T-cell (primary cell): Measurements from ENCODE around the gene UBE2U. TPM values are rescaled to one million over a fixed set of nuclear protein-coding genes. Genes with fewer than 3 reads are reported as not detected.

Experiments
- ATAC-seq, 4 experiments: fragments of 200-7000 bp in 3 of 4; fragments of 150-1000 bp in 1 of 4; cut with Tn5 transposase; replicated peaks in 1 of 4; 1 replicate in 3 of 4; 2 replicates in 1 of 4; pipeline ENCODE4 v1.10.0; 2021; ENCODE audit warnings: moderate library complexity in 3 of 4, mild to moderate bottlenecking in 2 of 4, moderate number of reproducible peaks in 1 of 4
- CTCF ChIA-PET, 2 donors: fragments of 300-600 bp; sonication (Branson Sonifier 250); formaldehyde crosslinking; loops; one replicate each; lab custom pipeline; 2022; ENCODE audit warnings: antibody characterized with exemption in 2 of 2; lab: Charles Lee
- POLR2A ChIA-PET, 2 donors: fragments of 300-600 bp; sonication (Branson Sonifier 250); formaldehyde crosslinking; loops; one replicate each; lab custom pipeline; 2022; ENCODE audit warnings: antibody characterized with exemption in 2 of 2; lab: Charles Lee
- DNase-seq, 35 experiments: peaks; one replicate each; pipeline versions ENCODE4 v3.0.0 to v3.0.0-alpha.2; 2013 to 2023
- H3K27ac ChIP-seq: one replicate; pipeline ENCODE4 v1.5.1; 2013; ENCODE audit warnings: low read length
- H3K27me3 ChIP-seq, 2 experiments: replicated peaks in 1 of 2; 1 replicate in 1 of 2; 2 replicates in 1 of 2; pipeline versions ENCODE4 v1.6.1 to v1.7.0; 2013; ENCODE audit warnings: low read length in 1 of 2, mixed read lengths in 1 of 2; ENCODE audit not compliant: control insufficient read depth in 2 of 2, insufficient read depth in 2 of 2; ENCODE audit errors: extremely low read depth in 1 of 2
- H3K36me3 ChIP-seq, 2 donors: 1 replicate in 1 of 2; 2 replicates in 1 of 2; pipeline versions ENCODE4 v1.6.1 to v1.7.0; 2013; ENCODE audit warnings: low read length in 1 of 2; ENCODE audit not compliant: control insufficient read depth in 2 of 2, insufficient read depth in 1 of 2; ENCODE audit errors: extremely low read depth in 1 of 2
- H3K4me1 ChIP-seq, 2 experiments: 1 replicate in 1 of 2; 2 replicates in 1 of 2; pipeline versions ENCODE4 v1.6.1 to v1.7.0; 2013; ENCODE audit warnings: low read length in 2 of 2, mixed read lengths in 1 of 2; ENCODE audit not compliant: insufficient read depth in 2 of 2, control insufficient read depth in 1 of 2; ENCODE audit errors: extremely low read depth in 1 of 2
- H3K4me3 ChIP-seq, 2 donors: 1 replicate in 1 of 2; 2 replicates in 1 of 2; pipeline versions ENCODE4 v1.5.1 to v1.7.0; 2013; ENCODE audit warnings: mild to moderate bottlenecking in 2 of 2, low read length in 1 of 2, moderate library complexity in 1 of 2; ENCODE audit not compliant: control insufficient read depth in 1 of 2; ENCODE audit errors: extremely low read depth in 1 of 2
- H3K9me3 ChIP-seq: 2 replicates; pipeline ENCODE4 v1.7.0; 2013
- H3K27ac Mint-ChIP-seq, 2 donors: one replicate each; pipeline ENCODE4 v1.8.0; 2020 to 2021; ENCODE audit warnings: mild to moderate bottlenecking in 2 of 2, mixed read lengths in 2 of 2
- H3K27me3 Mint-ChIP-seq, 2 donors: one replicate each; pipeline ENCODE4 v1.8.0; 2021 to 2022; ENCODE audit warnings: mixed read lengths in 2 of 2
- H3K36me3 Mint-ChIP-seq: one replicate; pipeline ENCODE4 v1.8.0; 2021; ENCODE audit warnings: mixed read lengths
- H3K4me1 Mint-ChIP-seq, 3 donors: one replicate each; pipeline ENCODE4 v1.8.0; 2020 to 2022; ENCODE audit warnings: mixed read lengths in 3 of 3, mild to moderate bottlenecking in 1 of 3
- H3K4me3 Mint-ChIP-seq, 3 donors: one replicate each; pipeline ENCODE4 v1.8.0; 2020 to 2022; ENCODE audit warnings: mild to moderate bottlenecking in 3 of 3, mixed read lengths in 3 of 3, moderate library complexity in 3 of 3
- H3K9me3 Mint-ChIP-seq, 3 donors: one replicate each; pipeline ENCODE4 v1.8.0; 2020 to 2022; ENCODE audit warnings: mixed read lengths in 3 of 3
- WGBS: methylation state at CpG from one replicate; pipeline ENCODE4 v1.1.5; 2013; ENCODE audit warnings: missing lambda C conversion rate; ENCODE audit not compliant: insufficient coverage; 5-methylcytosine and 5-hydroxymethylcytosine counted together
- total RNA-seq, 35 experiments: library from RNA in 6 of 35; stranded (reverse) in 6 of 35; fragments of 120-200 nt in 1 of 35; gene quantifications; one replicate each; pipeline versions ENCODE4 v1.2.1 to v1.2.4 and lab custom pipeline; 2013 to 2026

UBE2U gene
- total RNA-seq, 5 donors from 2014 or later (not counting 1 experiment from before 2014, with no cell fraction given): not detected

- ATAC-seq: no peak
- no peaks in the 10 kb centered on the region for H3K4me1 ChIP-seq
- H3K4me3 ChIP-seq: no peak overlapping the region
- 83% methylated on average over 1 of the region's 3 CpGs for WGBS
- H3K4me3 Mint-ChIP-seq: no peak overlapping the region
- peaks cover 0 to 2% of the 10 kb centered on the region in 2 experiments for H3K27me3 ChIP-seq
- no peaks in the 10 kb centered on the region for H3K4me1 Mint-ChIP-seq
- H3K9me3 ChIP-seq: no peaks in the 10 kb centered on the region
- H3K36me3 ChIP-seq: no peaks in the 10 kb centered on the region
- no peak overlapping the region for H3K27ac ChIP-seq
- no peaks in the 10 kb centered on the region for H3K9me3 Mint-ChIP-seq
- H3K27ac Mint-ChIP-seq: no peak overlapping the region
- POLR2A ChIA-PET: interaction anchor here in 1 of 2 donors (0.5 kb wide), 1 partner anchor 476 kb away, joined by 3 read pairs; no protein-coding TSS in a partner anchor
- no peaks in the 10 kb centered on the region for H3K36me3 Mint-ChIP-seq
- H3K27me3 Mint-ChIP-seq: peaks cover 14 to 29% of the 10 kb centered on the region in 2 donors
- CTCF ChIA-PET: no interaction called here
- no peak for DNase-seq
These were observed 59.9 kb downstream of the UBE2U start for GRCh38 chr1:64263335-64263734.

GRCh38 chr1:64263856-64264255 is 60.4 kb downstream of the UBE2U start:
- Histone ChIP-seq H3K9me3 (no peaks in the 10 kb centered on the region), H3K36me3 (no peaks in the 10 kb centered on the region), H3K27me3 (peaks cover 0 to 5% of the 10 kb centered on the region in 2 experiments), H3K27ac (no peak overlapping the region), H3K4me3 (no peak overlapping the region), H3K4me1 (no peaks in the 10 kb centered on the region)
- CTCF ChIA-PET: no interaction called here
- 33% methylated on average over 1 of the region's 2 CpGs for WGBS
- DNase-seq (no peak), ATAC-seq (no peak)
- H3K4me1 Mint-ChIP-seq: no peaks in the 10 kb centered on the region
- POLR2A ChIA-PET: interaction anchor here in 1 of 2 donors (0.5 to 0.6 kb wide), 2 partner anchors 476 to 626 kb away, joined by 3 to 4 read pairs; no protein-coding TSS in a partner anchor
- H3K27ac Mint-ChIP-seq: no peak overlapping the region
- H3K4me3 Mint-ChIP-seq: no peak overlapping the region
- peaks cover 14 to 29% of the 10 kb centered on the region in 2 donors for H3K27me3 Mint-ChIP-seq
- no peaks in the 10 kb centered on the region for H3K9me3 Mint-ChIP-seq
- H3K36me3 Mint-ChIP-seq: no peaks in the 10 kb centered on the region

GRCh38 chr1:64265141-64265540 is 61.7 kb downstream of the UBE2U start:
- ATAC-seq (no peak), DNase-seq (no peak)
- Mint-ChIP-seq H3K27me3 (peaks cover 15 to 30% of the 10 kb centered on the region in 2 donors), H3K9me3 (no peaks in the 10 kb centered on the region), H3K4me1 (no peaks in the 10 kb centered on the region), H3K36me3 (no peaks in the 10 kb centered on the region), H3K27ac (no peak overlapping the region), H3K4me3 (no peak overlapping the region)
- no peaks in the 10 kb centered on the region for H3K36me3 ChIP-seq
- ChIA-PET CTCF (no interaction called here), POLR2A (no interaction called here)
- H3K4me1 ChIP-seq: no peaks in the 10 kb centered on the region
- no peak overlapping the region for H3K4me3 ChIP-seq
- H3K27ac ChIP-seq: no peak overlapping the region
- H3K9me3 ChIP-seq: no peaks in the 10 kb centered on the region
- peaks cover 0 to 6% of the 10 kb centered on the region in 2 experiments for H3K27me3 ChIP-seq
- no CpG with 5 or more reads among the region's 2 CpGs for WGBS

- no peaks in the 10 kb centered on the region for H3K9me3 ChIP-seq
- no CpG with 5 or more reads among the region's 2 CpGs for WGBS
- Mint-ChIP-seq H3K27ac (no peak overlapping the region), H3K4me1 (no peaks in the 10 kb centered on the region), H3K4me3 (no peak overlapping the region), H3K9me3 (no peaks in the 10 kb centered on the region), H3K36me3 (no peaks in the 10 kb centered on the region), H3K27me3 (peaks cover 15 to 22% of the 10 kb centered on the region in 2 donors)
- ChIA-PET CTCF (no interaction called here), POLR2A (no interaction called here)
- H3K4me1 ChIP-seq: no peaks in the 10 kb centered on the region
- peaks cover 0 to 6% of the 10 kb centered on the region in 2 experiments for H3K27me3 ChIP-seq
- DNase-seq (no peak), ATAC-seq (no peak)
- no peak overlapping the region for H3K27ac ChIP-seq
- H3K4me3 ChIP-seq: no peak overlapping the region
- H3K36me3 ChIP-seq: no peaks in the 10 kb centered on the region
These were observed 63.6 kb downstream of the UBE2U start for GRCh38 chr1:64266991-64267390.

- H3K27ac Mint-ChIP-seq: no peak overlapping the region
- H3K9me3 Mint-ChIP-seq: peaks cover 0 to 3% (median 0%) of the 10 kb centered on the region in 3 donors
- H3K36me3 ChIP-seq: no peaks in the 10 kb centered on the region
- H3K4me1 Mint-ChIP-seq: no peaks in the 10 kb centered on the region
- no peak overlapping the region for H3K4me3 ChIP-seq
- POLR2A ChIA-PET: no interaction called here
- H3K27me3 ChIP-seq: peaks cover 0 to 4% of the 10 kb centered on the region in 2 experiments
- no peaks in the 10 kb centered on the region for H3K36me3 Mint-ChIP-seq
- H3K9me3 ChIP-seq: no peaks in the 10 kb centered on the region
- H3K4me3 Mint-ChIP-seq: no peak overlapping the region
- CTCF ChIA-PET: interaction anchor here (0.5 to 1.5 kb wide), 14 partner anchors 12 to 1419 kb away, joined by 3 to 5 read pairs (median 3); no protein-coding TSS in a partner anchor
- DNase-seq (peak; percentile 6 to 80 (median 52)), ATAC-seq (peak in 2 of 4 experiments; percentile 55 to 60)
- H3K27ac ChIP-seq: no peak overlapping the region
- 89% methylated on average over 5 of the region's 23 CpGs for WGBS
- H3K27me3 Mint-ChIP-seq: peaks cover 5 to 16% of the 10 kb centered on the region in 2 donors
- H3K4me1 ChIP-seq: no peaks in the 10 kb centered on the region
These were observed 65.5 kb downstream of the UBE2U start for GRCh38 chr1:64268653-64269557.

- Mint-ChIP-seq H3K36me3 (no peaks in the 10 kb centered on the region), H3K4me1 (no peaks in the 10 kb centered on the region), H3K27me3 (peaks cover 3 to 16% of the 10 kb centered on the region in 2 donors), H3K27ac (no peak overlapping the region), H3K4me3 (no peak overlapping the region), H3K9me3 (peaks cover 0 to 3% (median 0%) of the 10 kb centered on the region in 3 donors)
- Histone ChIP-seq H3K4me1 (no peaks in the 10 kb centered on the region), H3K27me3 (peaks cover 0 to 4% of the 10 kb centered on the region in 2 experiments), H3K9me3 (no peaks in the 10 kb centered on the region), H3K36me3 (no peaks in the 10 kb centered on the region), H3K4me3 (no peak overlapping the region), H3K27ac (no peak overlapping the region)
- no CpG with 5 or more reads among the region's 1 CpG for WGBS
- DNase-seq (no peak), ATAC-seq (no peak)
- ChIA-PET CTCF (interaction anchor here (0.5 to 1.5 kb wide), 9 partner anchors 12 to 1418 kb away, joined by 3 to 5 read pairs (median 3); no protein-coding TSS in a partner anchor), POLR2A (no interaction called here)
These were observed 66.1 kb downstream of the UBE2U start for GRCh38 chr1:64269558-64269884.
